ENCODE measurements around the gene RASGRF1.
"Not testable (repeated sequence)": the region's sequence is repeated elsewhere in the genome, so short reads cannot be mapped to it uniquely, and the experiment has no call there.

RASGRF1 gene

GRCh38 chr15:79008659-79009058, 81.9 kb downstream of the RASGRF1 start:
- no peak for DNase-seq (ENCODE audit: low read depth)

GRCh38 chr15:79007066-79007465, 83.5 kb downstream of the RASGRF1 start:
- DNase-seq (ENCODE audit: low read depth): no peak

DNA sequence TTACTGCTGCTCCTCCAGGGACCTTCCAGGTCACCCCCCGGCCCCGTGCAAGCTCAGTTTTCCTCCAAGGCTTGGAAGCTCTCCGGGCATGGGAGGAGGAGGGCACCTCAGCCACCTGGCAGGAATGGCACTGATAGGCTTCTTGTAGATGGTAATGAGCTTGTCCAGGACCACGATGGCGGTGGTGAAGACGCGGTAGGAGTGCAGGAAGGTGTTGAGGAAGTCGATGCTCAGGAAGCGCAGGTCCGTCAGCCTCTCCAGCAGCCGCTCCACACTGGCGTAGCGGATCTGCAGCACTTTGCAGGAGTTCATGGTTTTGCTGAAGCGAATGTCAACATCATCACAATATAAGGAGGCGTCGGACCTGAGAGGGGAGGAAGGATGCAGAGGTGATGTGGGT, 84.5 kb downstream of the RASGRF1 start:
- no peak for DNase-seq (ENCODE audit: low read depth)

DNA sequence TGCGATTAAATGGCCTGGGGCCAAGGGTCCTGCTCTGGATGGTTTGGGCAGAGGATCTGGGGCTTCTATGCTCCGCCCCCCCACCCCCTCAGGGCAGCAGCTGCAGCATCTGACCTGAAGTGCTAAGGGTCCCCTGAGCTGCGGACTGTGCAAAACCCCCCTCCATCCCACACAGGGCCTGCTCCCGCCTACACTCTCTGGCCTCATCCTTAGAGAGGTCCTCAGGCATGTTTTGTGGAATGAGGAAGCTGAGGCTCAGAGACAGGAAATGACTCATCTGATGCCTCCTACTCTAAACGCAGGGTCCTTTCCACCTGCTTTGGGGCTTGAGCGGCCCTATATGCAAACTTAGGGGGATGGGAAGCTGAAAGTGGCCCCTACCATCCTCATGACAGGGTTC, 86.2 kb downstream of the RASGRF1 start:
- DNase-seq (ENCODE audit: low read depth): no peak

DNA sequence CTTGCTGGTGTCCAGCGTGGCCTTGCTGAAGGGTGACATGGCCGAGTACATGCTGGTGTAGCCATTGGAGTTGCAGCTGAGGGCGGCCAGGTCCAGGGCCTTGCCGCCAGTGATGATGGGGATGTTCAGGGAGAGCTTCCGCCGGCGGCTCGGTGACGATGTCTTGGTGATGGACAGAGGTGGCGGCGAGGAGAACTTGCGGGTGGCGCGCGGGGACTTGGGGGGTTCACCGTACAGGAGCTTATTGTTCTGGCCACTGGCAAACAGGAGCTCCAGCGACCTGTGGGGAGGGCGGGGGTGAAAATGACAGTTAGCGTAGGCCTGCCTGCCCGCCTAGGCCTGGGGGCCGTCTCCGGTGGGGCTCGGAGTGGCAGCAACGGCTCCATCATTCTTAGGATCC, 86.7 kb downstream of the RASGRF1 start:
- DNase-seq (ENCODE audit: low read depth): no peak

DNA sequence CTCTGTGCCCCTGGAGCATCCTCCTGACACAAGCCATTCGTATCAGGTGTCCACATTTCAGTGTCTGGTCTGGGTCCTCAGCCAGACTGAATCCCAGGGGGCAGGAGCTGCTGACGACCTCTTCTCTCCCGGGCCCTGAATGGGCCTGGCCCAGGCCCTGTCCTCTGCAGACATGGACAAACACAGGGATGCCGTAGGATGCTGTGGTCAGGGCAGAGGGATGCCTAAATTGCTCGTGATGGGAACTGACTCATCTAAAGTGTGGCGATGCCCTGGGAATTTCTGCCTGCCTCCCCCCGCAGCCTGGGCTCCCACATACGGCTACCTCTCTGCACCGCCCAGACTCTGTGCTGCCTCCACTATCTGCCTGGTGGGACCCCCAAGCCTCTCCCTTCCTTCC, 87.3 kb downstream of the RASGRF1 start:
- DNase-seq (ENCODE audit: low read depth): no peak

DNA sequence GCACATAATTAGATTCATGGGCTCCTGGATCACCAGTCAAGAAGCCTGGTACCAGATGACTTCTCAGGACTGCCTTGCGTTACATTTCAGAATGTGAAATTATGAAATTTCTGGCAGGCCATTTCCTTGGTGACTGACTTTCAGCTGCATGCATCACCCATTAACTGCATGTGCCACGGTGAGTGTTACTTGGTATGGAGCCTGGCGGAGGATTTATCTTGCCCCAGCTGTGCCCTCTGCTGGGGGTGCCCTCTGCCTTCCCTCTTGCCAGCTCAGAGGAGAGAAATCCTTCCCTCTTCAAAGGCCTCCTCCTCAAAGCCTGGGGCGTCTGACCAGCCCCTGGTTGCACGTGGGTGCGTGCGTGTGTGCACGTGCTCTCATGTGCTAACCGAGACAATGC, 88.0 kb downstream of the RASGRF1 start:
- no peak for DNase-seq (ENCODE audit: low read depth)

GRCh38 chr15:78999636-79000035, 90.9 kb downstream of the RASGRF1 start:
- no peak for DNase-seq (ENCODE audit: low read depth)

DNA sequence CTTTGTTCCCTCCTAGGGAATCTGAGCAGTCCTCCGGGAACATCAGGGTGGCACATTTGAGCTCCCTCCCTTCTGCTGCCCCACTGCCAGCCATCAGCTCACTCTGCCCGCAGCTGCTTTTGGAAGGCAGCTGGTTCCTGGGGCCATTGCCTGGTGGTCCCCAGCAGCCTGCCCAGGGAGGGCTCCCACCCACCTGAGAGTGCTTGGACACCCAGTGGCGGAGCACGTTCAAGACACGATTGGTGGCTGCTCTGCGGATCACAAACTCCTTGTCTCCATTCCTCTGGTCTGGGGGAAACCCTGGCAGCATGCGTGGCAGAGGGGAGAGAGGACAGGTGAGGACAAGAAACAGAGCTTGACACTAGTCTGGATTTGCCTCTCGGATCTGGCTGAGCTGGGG, 92.1 kb downstream of the RASGRF1 start:
- no peak for DNase-seq (ENCODE audit: low read depth)

DNA sequence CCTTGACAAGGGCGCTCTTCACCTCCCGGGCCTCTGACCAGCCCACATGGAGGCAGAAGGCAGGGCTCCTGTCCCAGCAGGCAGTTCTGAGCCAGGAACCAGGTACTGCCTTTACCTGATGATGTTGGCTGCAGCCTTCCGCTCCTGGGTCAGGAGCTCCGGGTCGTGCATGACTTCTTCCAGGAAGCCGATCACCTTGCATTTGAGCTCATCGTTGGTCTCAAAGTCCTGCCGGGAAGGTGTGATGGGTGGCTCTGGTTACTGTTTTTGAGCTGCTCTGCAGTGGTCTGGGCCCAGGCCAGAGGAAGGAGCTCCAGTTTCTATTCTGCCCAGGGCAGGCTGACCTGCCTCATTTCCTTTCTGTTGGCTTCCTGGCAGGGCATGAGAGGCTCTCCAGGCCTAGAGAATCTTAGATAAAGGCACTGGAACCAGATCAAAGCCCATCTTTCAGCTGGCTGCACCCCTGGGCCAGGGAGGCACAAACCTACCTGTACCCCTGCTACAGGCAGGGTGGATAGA, 92.5 kb downstream of the RASGRF1 start:
- no peak for DNase-seq (ENCODE audit: low read depth)

- no peak for DNase-seq (ENCODE audit: low read depth)
These were observed 93.7 kb downstream of the RASGRF1 start for GRCh38 chr15:78996894-78997275.

DNA sequence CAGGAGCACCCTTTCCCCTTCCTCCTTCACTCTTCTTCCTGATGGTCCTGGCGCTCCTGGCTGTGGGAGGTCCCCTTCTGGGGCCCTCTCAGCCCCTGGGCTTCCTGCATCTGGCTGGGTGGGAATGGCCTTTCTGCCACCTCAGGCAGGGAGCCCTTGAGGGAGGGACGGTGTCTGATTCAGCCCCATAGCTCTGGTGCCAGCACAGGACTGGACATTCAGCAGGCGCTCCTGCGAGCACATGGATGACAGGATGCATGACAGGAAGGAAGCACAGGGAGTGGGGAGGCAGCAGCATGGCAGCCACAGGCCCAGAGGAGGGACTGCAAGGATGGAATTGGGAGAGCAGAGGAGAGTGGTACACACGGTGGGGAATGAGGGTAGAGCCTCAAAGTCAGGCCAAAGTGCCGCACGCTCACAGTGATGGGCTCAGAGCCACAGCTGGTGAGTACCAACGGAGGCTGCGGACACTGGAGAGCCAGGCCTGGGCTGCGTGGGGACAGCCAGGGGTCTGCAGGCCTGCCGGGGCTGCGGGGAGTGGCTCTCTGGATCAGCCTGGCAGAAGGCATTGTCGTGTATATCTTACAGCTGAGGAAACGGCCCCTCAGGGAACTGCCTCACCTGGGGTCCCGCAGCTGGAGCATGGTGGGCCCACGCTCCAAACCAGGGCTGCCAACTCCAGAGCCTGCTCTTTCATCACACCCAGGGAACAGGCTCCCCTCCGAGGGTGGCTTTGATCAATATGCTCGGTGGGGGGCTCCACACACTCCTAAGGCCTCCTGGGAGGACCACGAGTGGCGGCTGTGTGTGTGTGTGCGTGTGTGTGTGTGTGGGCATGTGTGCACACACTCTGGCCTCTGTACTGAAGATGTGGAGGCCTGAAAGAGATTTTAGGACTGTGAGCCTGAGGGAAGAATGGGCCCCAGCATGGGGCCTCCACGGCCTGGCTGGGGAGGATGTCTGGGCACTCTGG, 94.4 kb downstream of the RASGRF1 start:
- no peak for DNase-seq (ENCODE audit: low read depth)

GRCh38 chr15:78995161-78995560, 95.4 kb downstream of the RASGRF1 start:
- DNase-seq (ENCODE audit: low read depth): not testable (repeated sequence)

DNA sequence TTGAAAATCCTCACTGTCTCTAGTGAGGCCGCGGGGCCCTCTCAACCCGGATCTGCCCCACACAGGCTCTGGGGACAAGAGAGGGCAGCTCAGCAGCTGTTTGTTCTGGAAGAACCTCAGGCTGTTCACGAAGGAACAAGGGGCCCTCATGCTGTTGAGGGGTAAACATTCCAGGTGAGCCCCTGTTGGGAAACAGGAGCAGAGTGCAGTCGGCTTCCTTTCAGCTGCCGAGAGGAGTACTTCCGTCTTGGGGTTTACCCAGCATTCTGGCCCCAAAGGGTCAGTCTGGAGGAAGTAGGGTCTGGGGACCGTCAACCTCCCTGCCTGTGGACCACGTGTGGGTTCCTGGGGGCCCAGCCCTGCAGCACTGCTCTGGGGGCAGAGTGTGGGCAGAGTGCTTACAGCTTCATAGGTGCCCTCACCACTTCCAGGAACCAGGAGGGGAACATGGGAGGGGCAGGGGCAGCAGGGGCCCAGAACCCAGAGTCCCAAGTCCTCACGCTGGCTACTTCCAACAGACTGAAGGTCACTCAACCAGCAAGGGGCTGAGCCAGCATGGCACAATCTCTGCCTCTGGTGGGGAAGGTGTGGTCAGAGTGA, 96.5 kb downstream of the RASGRF1 start:
- no peak for DNase-seq (ENCODE audit: low read depth)

- no peak for DNase-seq (ENCODE audit: low read depth)
These were observed 97.2 kb downstream of the RASGRF1 start for GRCh38 chr15:78993257-78993930.

DNA sequence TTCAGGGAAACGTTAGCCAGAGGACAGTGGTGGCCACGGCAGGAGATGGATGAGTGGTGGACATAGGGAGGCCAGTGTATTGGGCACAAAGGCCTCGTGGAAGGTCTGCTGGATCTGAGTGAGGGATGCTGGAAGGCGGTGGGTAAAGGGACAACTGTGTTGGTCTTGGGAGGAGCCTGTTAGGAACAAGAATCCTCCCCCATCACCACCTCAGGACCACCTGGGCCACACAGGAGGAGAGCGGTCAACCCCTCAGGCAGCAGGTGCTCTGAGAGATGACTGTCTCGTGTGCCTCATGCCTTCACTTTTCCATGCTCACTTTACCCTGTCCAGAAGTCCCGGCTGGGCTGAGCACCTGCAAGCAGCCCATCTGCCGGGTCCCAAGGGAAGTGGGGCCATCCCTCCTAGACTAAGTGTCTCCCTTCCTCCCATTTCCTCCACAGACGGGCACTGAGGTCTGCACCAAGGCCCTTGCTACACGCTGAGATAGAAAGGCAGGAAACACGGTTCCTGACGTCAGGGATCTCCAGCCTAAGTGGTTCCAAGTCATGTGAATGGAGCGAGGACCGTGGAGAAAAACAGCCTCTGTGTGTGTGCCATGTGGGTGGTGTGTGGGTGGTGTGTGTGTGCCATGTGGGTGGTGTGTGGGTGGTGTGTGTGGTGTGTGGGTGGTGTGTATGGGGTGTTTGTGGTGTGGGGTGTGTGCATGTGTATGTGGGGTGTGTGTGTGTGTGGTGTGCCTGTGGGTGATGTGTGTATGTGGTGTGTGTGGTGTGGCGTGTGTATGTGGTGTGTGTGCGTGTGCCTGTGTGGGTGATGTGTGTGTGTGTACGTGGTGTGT, 97.9 kb downstream of the RASGRF1 start:
- no peak for DNase-seq (ENCODE audit: low read depth)

DNA sequence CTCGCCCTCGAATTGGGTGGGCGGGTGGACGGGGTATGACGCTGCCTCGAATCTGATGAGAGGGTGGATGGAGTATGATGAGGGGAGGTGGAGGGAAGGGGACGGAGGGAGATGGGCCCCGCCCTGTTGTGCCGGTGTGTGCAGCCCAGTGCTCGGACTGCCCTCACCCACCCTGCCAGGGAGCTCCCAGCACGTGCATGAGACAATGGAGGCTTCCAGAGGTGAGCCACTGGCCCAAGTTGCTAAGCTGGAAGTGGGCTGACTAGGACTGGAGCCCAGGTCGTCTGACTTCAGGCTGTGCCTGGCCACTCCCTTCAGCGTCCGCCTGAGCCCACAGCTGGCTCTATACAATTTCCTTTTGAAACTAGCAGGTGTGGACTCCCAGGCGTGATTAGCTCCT, 98.7 kb downstream of the RASGRF1 start:
- no peak for DNase-seq (ENCODE audit: low read depth)

DNA sequence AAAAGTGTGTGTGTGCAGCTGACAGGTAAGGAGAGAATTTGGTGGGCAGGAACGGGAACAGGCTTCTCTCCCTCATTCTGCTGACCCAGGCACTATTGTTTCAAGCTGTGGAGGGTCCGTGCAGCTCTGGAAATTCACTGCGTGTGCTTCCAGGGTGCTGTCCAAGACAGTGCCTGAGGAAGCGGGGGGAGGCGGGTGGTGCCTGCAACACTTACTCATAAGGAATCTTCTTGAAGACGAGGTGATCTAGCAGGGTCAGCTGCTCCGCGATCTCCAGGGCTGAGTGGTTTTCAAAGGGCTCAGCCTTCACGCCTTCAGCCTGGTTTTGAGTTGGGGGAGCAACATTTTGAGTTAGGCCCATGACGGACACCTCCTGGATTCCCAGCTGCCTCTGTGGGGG, 99.1 kb downstream of the RASGRF1 start:
- no peak for DNase-seq (ENCODE audit: low read depth)

GRCh38 chr15:78990278-78990677, 100.3 kb downstream of the RASGRF1 start:
- no peak for DNase-seq (ENCODE audit: low read depth)

DNA sequence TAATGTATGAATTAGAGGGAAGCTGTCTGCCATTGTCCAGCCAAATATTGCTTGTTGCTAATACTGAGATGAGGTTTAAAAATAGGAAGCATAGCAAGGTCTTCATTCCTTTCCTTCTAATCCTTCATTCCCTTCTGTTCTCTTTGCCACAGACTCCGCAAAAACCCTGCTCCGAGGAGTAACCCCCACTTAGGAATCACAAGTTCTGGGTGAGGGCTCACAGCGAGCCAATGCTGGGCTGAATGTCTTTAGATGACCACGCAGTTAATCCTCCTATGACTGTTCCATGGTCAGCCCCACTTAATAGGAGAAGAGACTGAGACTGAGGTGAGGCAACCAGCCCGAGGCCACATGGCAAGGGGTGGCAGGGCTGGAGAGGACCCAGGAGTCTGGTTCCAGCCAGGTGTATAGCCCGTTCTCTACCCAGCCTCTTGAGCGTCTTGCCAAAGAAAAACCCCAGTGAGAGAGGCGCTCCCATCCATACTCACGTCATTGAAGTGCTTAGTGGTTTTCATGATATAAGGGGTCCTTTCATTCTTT, 100.8 kb downstream of the RASGRF1 start:
- no peak for DNase-seq (ENCODE audit: low read depth)

- DNase-seq (ENCODE audit: low read depth): no peak
These were observed 102.1 kb downstream of the RASGRF1 start for GRCh38 chr15:78988361-78988911.

Data from T follicular helper cell (primary cell).